ENCODE measurements around the gene ADTRP. TPM values are rescaled to one million over a fixed set of nuclear protein-coding genes. Genes with fewer than 3 reads are reported as not detected.

ADTRP gene
- total RNA-seq, 3 donors from 2014 or later = 68.5 to 239 (median 91.9) TPM

- H3K9me3 ChIP-seq = no peaks in the 10 kb centered on the region
- intact Hi-C loops (cut with DNase I, micrococcal nuclease) = no loop called here
- TF ChIP-seq, protein P1, sequence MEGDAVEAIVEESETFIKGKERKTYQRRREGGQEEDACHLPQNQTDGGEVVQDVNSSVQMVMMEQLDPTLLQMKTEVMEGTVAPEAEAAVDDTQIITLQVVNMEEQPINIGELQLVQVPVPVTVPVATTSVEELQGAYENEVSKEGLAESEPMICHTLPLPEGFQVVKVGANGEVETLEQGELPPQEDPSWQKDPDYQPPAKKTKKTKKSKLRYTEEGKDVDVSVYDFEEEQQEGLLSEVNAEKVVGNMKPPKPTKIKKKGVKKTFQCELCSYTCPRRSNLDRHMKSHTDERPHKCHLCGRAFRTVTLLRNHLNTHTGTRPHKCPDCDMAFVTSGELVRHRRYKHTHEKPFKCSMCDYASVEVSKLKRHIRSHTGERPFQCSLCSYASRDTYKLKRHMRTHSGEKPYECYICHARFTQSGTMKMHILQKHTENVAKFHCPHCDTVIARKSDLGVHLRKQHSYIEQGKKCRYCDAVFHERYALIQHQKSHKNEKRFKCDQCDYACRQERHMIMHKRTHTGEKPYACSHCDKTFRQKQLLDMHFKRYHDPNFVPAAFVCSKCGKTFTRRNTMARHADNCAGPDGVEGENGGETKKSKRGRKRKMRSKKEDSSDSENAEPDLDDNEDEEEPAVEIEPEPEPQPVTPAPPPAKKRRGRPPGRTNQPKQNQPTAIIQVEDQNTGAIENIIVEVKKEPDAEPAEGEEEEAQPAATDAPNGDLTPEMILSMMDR (IDR thresholded peaks at IDR 0.05) = no peak
- no peak overlapping the region for H3K4me3 ChIP-seq
- no peaks in the 10 kb centered on the region for H3K36me3 ChIP-seq (ENCODE audit: low read depth)
- no peak for ATAC-seq
- no peaks in the 10 kb centered on the region for H3K4me1 ChIP-seq (ENCODE audit: low read depth)
- no peak for DNase-seq
These were observed 42.2 kb upstream of the ADTRP start for GRCh38 chr6:11820821-11821220.

DNA sequence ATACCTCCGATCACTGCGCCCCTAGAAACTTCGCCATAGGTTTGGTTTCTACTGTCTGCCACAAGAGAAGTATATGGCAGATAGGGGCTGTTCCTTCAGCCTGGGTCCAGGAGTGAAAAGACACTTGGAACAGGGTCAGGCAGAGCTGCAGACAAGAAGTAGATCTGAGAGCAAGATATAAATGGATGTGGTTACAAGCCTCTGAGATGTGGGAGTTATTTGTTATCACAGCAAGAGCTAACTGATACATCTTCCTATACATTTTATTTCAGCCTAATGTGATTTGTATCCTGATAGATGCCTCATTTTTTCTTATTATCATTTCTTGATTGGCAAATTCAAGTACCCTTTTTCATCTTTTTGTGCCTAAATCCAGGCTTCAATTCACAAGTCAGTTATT, 40.9 kb upstream of the ADTRP start:
- no peak for ATAC-seq
- intact Hi-C loops (cut with DNase I, micrococcal nuclease) = no loop called here

DNA sequence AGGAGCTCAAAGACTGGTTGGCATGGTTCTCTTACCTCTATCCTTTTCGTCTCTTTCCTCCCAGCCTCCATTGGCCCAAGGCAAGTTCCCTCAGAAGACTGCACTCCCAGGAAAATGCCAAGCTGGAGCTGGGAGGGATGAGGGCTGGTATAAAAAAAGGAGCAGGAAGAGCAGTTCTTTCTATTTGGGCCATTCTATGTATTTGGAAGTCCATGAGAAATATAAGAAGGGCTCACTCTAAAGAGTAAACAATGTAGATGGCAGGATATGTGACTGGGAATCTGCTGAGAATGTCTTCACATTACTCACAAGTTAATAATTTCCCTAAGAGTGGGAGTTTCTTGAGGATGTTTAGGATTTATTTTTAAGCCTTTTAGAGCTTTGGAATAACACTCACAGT, 36.6 kb upstream of the ADTRP start:
- DNase-seq = no peak
- H3K4me3 ChIP-seq = no peak overlapping the region
- no peaks in the 10 kb centered on the region for H3K9me3 ChIP-seq
- intact Hi-C loops (cut with DNase I, micrococcal nuclease) = no loop called here
- peak; percentile 39 for ATAC-seq
- no peaks in the 10 kb centered on the region for H3K36me3 ChIP-seq (ENCODE audit: low read depth)
- TF ChIP-seq, protein P1 (IDR thresholded peaks at IDR 0.05) = no peak
- peaks cover 3% of the 10 kb centered on the region for H3K4me1 ChIP-seq (ENCODE audit: low read depth)

More for the DNA sequence above, 40.9 kb upstream of the ADTRP start:
- H3K9me3 ChIP-seq = no peaks in the 10 kb centered on the region
- H3K4me1 ChIP-seq (ENCODE audit: low read depth) = no peaks in the 10 kb centered on the region
- TF ChIP-seq, protein P1 (IDR thresholded peaks at IDR 0.05) = no peak
- H3K36me3 ChIP-seq (ENCODE audit: low read depth) = no peaks in the 10 kb centered on the region
- no peak for DNase-seq
- H3K4me3 ChIP-seq = no peak overlapping the region

DNA sequence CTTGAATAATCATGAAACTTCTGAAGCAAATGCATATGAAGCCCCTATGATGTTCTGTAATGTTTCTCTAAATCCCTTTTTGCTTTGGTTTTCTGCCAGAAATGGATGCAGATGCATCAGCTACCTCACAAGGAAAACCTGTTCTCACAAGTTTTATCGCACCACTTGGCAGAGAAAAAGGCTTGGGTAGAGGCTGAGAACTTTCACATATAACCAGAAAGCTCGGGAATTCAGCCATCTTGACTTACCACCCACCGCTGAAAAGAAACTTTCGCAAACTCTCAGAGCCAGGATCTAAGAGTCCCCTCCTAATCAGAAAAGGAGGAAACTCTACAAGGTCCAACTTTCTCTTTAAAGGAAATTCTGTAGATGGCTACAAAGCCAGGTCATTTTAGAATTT, 36.2 kb upstream of the ADTRP start:
- Histone ChIP-seq H3K4me1 (ENCODE audit: low read depth) (peaks cover 7% of the 10 kb centered on the region), H3K36me3 (ENCODE audit: low read depth) (no peaks in the 10 kb centered on the region), H3K4me3 (no peak overlapping the region), H3K9me3 (no peaks in the 10 kb centered on the region)
- TF ChIP-seq, protein P1 (IDR thresholded peaks at IDR 0.05) = no peak
- DNase-seq (no peak), ATAC-seq (no peak)
- intact Hi-C loops (cut with DNase I, micrococcal nuclease) = no loop called here

DNA sequence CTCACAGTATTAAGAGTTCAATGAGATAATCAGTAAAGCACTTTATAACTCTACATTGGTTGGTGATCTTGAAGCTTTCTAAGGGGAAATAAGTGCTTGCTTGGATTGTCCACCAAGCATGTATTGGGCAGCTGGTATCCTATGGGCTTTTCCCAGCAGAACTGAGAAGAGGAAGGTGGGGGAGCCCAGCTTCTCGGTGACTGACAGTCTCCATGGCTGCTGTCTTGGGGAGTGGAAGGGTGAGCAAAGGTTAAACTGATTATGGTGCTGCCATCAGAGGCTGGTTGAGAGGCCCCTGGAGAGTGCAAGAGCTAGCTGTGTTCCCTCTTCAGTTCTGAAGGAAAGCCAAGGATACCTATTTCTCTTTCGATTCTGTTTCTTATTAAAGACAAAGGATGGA, 35.5 kb upstream of the ADTRP start:
- ATAC-seq = no peak
- intact Hi-C loops (cut with DNase I, micrococcal nuclease) = no loop called here
- H3K36me3 ChIP-seq (ENCODE audit: low read depth) = no peaks in the 10 kb centered on the region

More for the DNA sequence above, 35.5 kb upstream of the ADTRP start:
- H3K4me3 ChIP-seq = no peak overlapping the region
- peaks cover 12% of the 10 kb centered on the region for H3K4me1 ChIP-seq (ENCODE audit: low read depth)
- TF ChIP-seq, protein P1 (IDR thresholded peaks at IDR 0.05) = no peak
- no peak for DNase-seq
- no peaks in the 10 kb centered on the region for H3K9me3 ChIP-seq
